Hypothalamus (tissue), 51 donors: ENCODE results near the gene PLB1.

Experiments
- DNase-seq, 51 donors: peaks; one replicate each; lab custom pipeline; 2025; lab: John Stamatoyannopoulos, UW

PLB1 gene, protein sequence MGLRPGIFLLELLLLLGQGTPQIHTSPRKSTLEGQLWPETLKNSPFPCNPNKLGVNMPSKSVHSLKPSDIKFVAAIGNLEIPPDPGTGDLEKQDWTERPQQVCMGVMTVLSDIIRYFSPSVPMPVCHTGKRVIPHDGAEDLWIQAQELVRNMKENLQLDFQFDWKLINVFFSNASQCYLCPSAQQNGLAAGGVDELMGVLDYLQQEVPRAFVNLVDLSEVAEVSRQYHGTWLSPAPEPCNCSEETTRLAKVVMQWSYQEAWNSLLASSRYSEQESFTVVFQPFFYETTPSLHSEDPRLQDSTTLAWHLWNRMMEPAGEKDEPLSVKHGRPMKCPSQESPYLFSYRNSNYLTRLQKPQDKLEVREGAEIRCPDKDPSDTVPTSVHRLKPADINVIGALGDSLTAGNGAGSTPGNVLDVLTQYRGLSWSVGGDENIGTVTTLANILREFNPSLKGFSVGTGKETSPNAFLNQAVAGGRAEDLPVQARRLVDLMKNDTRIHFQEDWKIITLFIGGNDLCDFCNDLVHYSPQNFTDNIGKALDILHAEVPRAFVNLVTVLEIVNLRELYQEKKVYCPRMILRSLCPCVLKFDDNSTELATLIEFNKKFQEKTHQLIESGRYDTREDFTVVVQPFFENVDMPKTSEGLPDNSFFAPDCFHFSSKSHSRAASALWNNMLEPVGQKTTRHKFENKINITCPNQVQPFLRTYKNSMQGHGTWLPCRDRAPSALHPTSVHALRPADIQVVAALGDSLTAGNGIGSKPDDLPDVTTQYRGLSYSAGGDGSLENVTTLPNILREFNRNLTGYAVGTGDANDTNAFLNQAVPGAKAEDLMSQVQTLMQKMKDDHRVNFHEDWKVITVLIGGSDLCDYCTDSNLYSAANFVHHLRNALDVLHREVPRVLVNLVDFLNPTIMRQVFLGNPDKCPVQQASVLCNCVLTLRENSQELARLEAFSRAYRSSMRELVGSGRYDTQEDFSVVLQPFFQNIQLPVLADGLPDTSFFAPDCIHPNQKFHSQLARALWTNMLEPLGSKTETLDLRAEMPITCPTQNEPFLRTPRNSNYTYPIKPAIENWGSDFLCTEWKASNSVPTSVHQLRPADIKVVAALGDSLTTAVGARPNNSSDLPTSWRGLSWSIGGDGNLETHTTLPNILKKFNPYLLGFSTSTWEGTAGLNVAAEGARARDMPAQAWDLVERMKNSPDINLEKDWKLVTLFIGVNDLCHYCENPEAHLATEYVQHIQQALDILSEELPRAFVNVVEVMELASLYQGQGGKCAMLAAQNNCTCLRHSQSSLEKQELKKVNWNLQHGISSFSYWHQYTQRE (N-terminal part only)

DNA sequence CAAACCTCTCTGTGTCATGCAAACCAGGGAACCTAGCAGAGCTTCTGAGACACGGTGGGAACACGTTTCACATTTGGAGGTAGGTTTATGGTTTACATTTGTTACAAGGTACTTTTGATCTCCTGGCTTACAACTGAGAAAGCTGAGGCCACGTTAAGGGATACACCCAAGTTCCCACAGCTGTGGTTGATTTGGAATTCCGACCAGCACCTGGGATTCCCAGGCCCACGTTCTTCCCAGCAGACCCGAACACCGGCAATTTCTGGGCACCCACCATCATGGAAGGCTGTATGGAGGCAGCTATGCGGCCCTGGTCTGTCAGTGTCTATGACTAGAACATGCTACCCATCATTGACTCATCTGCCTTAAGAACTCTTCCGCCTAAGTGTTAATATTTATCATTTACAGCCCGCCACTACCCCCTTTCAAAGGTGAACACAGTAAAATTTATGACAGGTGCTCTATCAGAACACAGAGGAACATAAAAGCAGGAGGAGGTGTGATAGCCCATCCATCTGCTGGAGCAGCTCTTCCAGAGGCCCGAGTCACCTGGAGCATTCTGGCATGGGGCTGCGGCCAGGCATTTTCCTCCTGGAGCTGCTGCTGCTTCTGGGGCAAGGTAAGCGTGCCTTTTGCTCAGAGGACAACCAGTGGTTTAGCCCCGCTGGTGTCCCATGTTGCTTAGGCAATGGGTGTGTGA lies at the start of gene PLB1:
PLB1 (plus strand) TSS at position 510 of the 700 bp plus-strand sequence; CDS start at position 565, 55 bp downstream.
- DNase-seq = no peak

DNA sequence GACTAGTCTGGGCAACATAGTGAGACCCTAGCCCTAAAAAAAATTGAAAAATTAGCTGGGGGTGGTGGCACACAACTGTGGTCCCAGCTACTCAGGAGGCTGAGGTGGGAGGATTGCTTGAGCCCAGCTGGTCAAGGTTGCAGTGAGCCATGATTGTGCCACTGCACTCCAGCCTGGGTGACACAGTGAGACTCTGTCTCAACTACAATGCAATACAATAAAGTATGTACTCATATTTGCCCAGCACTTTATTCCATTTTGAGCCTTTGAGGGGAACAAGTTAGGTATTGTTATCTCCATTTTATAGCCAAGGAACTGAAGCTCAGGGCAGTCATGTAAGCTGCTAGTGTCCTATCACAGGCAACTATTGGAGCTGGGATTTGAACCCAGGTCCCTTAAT lies 49.3 kb upstream of the PLB1 start:
- DNase-seq = no peak

DNA sequence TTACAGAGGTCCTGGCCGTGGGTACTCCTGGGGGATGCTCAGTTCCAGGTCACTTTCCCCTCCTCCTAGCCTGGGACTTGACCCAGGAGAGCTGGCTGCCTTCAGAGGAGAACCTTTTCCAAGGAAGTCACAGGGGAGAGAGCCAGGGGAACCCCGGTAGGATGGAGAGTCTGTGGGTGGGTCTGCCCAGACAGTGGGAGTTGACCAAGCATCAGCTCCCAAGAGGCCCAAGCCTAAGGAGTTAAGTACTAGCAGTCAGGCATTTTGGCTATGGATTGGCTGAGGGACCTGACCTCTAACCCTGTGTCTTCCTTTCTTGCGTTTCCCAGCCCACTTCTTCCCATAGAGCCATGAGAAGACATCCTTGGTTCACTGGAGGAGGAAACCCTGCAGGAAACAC lies 48.8 kb upstream of the PLB1 start:
- no peak for DNase-seq

DNA sequence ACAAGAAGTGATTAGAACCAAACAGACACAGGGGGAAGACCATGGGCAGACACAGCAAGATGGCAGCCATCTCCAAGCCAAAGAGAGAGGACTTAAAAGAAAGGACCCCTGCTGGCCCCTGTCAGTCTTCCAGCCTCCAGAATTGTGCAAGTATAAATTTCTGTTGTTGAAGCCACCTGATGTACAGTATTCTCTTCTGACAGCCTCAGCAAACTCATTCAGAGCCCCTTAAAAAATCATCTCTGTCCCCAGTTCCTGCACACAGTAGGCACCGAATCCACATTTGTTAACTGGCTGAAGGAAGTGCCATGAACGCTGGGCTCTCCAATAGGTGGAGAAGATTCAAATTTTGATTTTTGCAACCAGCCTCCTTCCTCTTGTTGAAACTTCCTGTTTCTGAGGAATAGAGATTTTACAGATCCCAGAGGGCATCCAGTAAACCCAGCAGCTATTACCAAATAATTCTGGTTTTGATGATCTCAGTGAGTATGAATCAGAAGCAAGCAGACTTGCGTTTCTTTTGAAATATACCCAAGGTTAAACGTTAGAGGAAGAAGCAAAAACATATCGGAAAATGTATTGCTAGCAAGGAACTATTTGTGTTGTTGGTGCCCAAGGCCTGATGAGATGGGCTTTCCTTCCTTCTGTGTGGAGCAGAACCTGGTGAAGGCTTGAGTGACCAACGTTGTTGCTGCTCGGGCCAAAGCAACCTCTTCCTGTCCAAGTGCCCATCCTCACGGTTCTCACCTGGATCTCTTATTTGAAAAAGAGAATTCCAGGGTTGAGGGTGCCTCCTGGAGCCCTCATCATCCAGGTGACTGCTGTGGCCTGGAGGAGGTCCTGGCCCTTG lies 47.7 kb upstream of the PLB1 start:
- DNase-seq = no peak

DNA sequence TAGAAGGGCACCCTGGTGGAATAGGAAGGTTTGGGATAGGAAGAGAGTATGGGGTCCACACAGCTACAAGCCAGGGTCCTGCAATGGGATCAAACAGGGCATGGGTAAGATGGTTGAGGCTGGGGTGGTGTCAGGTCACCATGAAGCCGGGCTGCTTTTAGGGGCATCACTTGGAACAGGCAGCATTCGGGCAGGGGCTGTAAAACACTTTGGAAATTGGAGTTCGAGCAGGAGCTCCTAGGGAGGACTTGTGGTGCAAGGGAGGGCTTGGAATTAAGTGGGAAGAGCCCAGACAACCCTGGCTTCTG lies 47.1 kb upstream of the PLB1 start:
- no peak for DNase-seq

DNA sequence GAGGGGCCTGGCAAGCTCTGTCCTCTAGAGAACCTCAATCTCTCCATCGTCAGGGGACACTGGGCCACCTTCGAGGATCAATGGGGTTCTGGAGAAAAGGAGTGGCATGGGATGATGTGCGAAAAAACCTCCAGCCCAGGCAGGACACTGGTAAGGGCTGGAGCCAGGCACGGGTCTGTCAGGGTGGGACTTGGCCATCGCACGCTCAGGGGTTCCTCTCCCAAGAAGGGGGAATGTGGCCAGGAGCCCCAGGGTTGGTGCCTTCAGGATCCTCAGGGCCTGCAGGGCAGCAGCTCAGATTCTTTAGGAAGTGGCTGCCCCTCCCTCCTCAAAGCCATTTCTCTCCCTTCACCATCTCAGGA lies 46.8 kb upstream of the PLB1 start:
- DNase-seq = no peak

DNA sequence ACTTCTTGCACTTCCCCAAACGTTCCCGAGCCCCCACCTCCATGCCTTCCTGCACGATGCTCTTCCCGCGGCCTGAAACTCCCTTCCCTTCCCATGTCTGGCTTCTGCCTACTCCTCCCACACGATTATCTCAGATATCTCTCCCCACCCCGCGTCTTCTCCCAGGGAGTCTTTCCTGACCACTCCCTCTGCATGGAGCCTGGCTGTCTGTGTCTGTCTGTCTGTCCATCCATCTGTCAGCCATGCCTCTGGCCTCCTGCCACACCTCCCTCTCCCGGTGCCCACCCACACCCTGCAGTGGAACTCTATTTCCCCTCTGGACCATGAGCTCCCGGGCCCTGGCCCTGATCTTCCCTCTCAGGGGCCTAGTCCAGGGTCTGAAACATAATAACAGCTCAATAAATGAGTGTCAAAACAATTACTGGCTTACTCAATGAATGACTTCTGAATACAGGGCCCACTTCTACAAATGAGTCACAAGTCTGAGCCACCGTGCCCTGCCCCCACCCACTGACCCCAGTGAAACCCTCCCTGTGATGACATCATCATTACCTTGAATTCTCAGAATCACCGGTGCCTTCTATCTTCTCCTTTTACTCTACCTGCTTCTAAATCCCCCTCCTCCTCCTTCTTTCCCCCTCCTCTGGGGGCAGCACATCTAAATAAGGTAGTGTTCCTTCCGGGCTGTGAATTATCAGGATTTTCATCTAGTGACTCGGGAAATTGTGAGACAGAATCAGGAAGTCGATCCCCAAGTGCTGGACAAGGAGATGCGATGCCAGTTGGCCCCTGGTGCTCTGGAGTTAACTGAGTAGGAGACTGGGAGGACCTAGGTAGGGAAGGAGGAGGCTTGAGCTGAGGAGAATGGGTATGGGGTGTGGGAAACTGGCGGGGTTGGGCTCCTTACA lies 46.1 kb upstream of the PLB1 start:
- DNase-seq = no peak

DNA sequence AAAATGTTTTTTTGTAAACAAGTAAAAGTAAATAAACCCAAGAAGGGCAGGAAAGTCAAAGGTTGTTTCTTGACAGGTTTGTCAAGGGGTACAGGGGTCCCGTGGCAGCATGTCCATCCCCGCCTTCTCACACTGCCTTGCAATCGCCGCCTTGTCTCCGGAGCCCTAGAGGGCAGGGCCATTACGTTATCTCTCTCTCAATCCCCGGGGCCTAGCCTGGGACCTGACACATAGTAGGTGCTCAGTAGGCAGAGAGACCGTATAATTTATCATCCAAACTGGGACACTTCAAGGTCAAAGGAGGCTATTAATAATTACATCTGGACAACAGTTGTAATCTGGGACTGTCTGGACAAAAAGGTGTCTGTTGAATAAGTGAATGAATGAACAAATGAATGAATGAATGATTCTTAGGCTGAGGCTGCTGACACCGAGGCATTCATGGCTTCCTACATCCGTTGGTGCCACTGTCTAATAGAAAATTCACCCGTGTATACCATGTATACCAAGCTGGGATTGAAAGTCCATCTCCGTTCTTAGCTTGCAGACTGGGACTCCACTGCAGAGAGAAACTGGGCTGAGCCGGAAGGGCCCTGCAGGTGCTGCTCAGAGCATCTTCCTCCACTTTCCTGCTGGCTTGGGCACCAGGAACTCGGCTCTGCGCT lies 44.8 kb upstream of the PLB1 start:
- no peak for DNase-seq

DNA sequence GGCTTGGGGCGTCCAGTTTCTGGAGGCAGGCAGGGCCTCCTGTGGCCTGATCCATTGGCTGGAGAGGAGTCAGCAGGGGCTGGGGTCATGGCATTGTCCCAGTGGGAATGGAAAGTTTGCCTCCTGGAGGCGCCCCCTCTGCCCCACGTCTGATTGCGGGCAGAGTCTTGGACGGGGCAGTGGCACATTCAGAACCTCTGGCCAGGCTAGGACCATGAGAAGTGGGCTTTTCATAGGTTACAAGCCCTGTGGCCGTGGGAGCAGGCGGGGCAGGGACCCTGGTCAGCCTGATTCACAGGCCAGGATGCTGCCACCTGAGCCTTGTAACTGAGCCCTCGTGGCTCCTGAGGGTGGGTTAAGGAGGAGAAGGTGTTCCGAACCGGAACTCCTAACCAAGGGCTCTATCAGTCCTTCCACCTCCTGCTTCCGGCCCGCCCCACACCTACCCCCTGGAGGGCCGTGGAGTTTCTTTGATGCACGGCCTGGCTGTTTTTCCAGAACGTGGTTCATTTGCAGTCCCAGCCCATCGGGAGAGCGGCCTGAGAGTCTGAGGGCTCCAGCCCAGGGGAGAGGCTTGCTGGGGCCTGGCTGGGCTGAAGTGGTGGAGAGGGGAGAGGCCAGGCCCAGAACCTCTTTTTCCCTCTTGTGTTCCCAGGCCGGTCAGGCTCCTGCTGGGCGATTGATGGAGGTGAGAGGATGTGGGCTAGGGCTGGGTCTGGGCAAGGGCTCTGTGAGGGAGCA lies 43.9 kb upstream of the PLB1 start:
- DNase-seq = no peak

DNA sequence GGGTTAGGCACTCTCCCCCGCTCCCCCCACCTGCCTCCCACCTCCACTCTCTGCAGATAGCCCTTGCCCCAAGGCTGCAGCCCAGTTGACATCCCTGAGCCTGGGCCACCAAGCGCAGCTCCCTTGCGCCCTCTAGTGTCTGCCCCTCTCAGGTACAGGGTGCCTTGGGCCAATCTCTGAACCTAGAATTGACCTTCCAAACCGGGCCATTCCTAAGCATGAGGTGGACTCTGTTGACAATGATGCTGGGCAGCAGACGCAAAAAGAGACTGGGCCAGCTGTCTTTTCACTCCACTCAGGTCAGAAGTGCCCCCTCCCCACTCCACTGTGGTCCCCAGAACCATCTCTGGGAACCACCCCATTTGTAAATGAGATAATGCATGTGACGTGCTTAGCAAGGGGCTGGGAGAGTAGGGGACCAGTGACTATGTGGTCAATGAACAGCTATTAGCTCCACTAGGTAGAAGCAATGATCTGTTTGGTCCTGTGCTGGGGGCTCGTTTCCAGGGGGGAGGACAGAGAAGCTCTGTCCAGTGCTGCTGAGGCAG lies 43.3 kb upstream of the PLB1 start:
- DNase-seq = peak in 31 of 51 donors; percentile 1 to 63 (median 16)

DNA sequence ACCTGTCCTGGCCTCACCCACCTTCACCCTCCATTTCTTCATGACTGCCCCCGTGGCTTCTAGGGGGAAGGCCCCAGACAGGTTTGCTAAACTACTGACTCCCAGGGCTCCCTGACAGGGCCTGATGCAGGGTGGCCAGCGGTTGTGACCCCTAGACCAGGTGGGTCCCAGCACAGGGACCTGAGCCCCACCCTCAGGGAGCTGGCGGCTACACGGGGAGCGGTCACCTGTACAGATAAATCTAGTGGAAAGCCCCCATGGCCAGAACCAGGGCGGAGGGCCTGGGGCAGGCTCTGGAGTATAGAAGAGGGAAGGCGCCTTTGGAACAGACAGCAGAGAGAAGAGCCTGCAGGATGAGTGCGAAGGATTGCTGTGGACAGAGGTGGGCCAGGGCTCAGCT lies 42.5 kb upstream of the PLB1 start:
- no peak for DNase-seq

DNA sequence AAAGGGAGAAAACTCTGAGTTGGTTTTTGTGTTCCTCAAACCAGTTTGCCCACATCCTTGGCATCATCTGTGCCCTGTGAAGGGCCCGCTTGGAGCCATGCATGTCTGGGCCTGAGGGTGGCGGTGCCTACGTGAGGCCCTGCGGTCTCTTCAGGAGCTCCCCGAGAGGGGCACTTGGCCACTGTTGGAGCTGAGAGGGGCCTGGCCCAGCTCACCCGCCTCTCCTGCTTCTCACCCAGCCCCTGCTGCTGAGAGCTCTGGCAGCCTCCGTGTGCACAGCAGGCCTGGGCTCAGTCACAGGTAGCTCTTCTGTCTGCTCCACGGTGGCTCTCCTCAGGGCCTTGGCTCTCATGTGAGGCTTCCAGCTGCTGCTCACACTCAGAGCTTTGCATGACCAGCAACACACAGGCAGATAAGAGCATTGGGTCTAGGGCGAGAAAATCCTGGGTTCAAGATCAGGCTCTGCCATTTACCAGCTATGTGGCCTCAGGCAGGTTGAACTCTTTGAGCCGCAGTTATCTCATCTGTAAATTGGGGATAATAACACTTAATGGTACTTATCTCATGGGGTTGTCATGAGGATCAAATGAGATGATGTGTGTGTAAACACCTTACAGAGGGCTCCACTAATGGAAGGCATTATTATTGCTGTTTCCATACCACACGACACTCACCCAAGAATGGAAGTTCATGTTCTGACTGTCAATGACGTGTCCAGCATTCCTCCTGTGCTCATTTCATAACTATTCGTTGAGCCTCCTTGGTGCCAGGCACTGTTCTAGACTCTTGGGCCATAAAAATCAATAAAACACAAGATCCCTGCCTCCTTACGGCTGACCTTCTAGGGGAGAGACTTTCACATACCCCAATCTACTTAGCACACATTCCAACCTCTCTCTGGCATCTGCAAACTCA lies 41.6 kb upstream of the PLB1 start:
- DNase-seq = no peak

DNA sequence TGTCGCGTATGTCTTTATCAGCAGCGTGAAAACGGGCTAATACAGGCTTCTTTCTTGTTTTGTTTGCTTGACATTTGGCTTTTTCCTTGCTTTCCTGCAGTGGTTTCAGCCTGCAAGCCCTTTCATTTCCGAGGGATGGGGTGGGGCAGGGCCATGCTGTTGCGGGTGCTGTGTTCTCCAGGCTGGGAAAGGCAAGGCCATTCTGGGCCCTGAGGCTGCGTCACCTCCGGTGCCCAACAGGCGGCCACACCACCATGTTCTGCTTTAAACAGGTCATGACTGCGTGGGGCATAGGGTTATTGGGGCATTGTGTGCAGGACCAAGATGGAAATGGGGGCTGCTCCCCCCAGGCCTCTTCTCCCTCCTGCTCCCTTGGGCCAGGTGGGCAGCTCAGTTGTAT lies 38.6 kb upstream of the PLB1 start:
- no peak for DNase-seq

DNA sequence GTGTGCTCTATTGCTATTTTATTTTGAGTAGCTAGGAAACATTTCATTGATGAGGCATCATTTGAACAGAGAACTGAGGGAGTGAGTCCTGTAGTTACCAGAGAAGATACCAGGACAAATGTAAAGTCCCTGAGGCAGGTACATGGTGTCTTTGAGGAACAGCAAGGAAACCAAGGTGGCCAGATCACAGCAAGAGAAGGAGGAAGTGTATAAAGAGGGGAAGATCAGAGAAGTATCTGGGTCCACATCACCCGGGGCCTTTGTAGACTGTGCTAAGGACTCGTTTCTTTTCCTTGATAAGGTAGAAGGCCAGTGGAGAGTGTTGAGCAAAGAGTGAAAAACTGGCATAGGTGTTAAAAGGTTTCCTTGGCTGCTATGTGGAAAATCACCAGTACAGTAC lies 34.8 kb upstream of the PLB1 start:
- no peak for DNase-seq

DNA sequence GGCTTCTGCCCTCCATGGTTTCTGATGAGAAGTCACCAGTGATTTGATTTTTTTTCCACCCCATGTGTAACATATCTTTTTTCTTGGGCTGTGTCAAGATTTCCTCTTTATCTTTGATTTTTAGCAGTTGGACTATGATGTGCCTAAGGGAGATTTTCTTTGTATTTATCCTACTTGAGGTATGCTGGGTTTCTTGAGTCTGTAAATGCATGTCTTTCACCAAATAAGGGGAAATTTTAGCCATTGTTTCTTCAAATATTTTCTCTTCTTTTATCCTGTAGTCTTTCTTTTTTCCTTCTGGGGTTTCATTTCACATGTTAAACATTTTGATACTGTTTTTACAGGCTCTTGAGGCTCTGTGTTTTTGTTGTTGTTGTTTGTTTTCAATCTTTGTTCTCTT lies 33.7 kb upstream of the PLB1 start:
- DNase-seq = no peak
